Neural progenitor cell (in vitro differentiated cells): ENCODE results near the gene CORO6. TPM values are rescaled to one million over a fixed set of nuclear protein-coding genes. Genes with fewer than 3 reads are reported as not detected.

Experiments
- DNase-seq: peaks from one replicate; pipeline ENCODE4 v3.0.0-alpha.2; 2016; ENCODE audit warnings: low spot score
- H2AFZ ChIP-seq: fragments of 200-600 bp; sonication (generic); replicated peaks from 2 replicates; pipeline ENCODE4 v1.6.1; 2016; ENCODE audit warnings: antibody characterized with exemption
- H3F3A ChIP-seq: fragments of 200-600 bp; sonication (generic); 2 replicates; pipeline ENCODE4 v1.6.1; 2016; ENCODE audit warnings: antibody characterized with exemption, low read depth
- H3K27ac ChIP-seq: fragments of 200-600 bp; sonication (generic); 2 replicates; pipeline ENCODE4 v1.5.1; 2016; ENCODE audit warnings: mild to moderate bottlenecking
- H3K27me3 ChIP-seq: fragments of 200-600 bp; sonication (generic); 2 replicates; pipeline ENCODE4 v1.6.1; 2016; ENCODE audit warnings: mild to moderate bottlenecking, moderate library complexity
- H3K36me3 ChIP-seq: fragments of 200-600 bp; sonication (generic); 2 replicates; pipeline ENCODE4 v1.5.1; 2016
- H3K4me1 ChIP-seq: fragments of 200-600 bp; sonication (generic); 2 replicates; pipeline ENCODE4 v1.6.1; 2016; ENCODE audit warnings: mixed run types
- H3K4me2 ChIP-seq: fragments of 200-600 bp; sonication (generic); 2 replicates; pipeline ENCODE4 v1.6.1; 2016
- H3K4me3 ChIP-seq: fragments of 200-600 bp; sonication (generic); 2 replicates; pipeline ENCODE4 v1.5.1; 2016
- H3K79me2 ChIP-seq: fragments of 200-600 bp; sonication (generic); 2 replicates; pipeline ENCODE4 v1.6.1; 2016; ENCODE audit warnings: low read depth
- H3K9ac ChIP-seq: fragments of 200-600 bp; sonication (generic); 2 replicates; pipeline ENCODE4 v1.6.1; 2016
- H3K9me3 ChIP-seq: fragments of 200-600 bp; sonication (generic); 2 replicates; pipeline ENCODE4 v1.5.1; 2016; ENCODE audit warnings: low read depth
- H4K20me1 ChIP-seq: fragments of 200-600 bp; sonication (generic); 2 replicates; pipeline ENCODE4 v1.6.1; 2016; ENCODE audit warnings: low read depth
- H3K27ac Mint-ChIP-seq: 3 replicates; pipeline ENCODE4 v1.8.0; 2021; ENCODE audit warnings: mixed read lengths
- H3K27me3 Mint-ChIP-seq: 2 replicates; pipeline ENCODE4 v1.8.0; 2022; ENCODE audit warnings: low read depth, mild to moderate bottlenecking, inconsistent platforms, moderate library complexity, mixed read lengths; ENCODE audit not compliant: insufficient read depth
- H3K36me3 Mint-ChIP-seq: 3 replicates; pipeline ENCODE4 v1.8.0; 2021; ENCODE audit warnings: mixed read lengths
- H3K4me1 Mint-ChIP-seq: 3 replicates; pipeline ENCODE4 v1.8.0; 2021; ENCODE audit warnings: mixed read lengths
- H3K4me3 Mint-ChIP-seq: 3 replicates; pipeline ENCODE4 v1.8.0; 2021; ENCODE audit warnings: mild to moderate bottlenecking, moderate library complexity, mixed read lengths
- H3K9me3 Mint-ChIP-seq: 3 replicates; pipeline ENCODE4 v1.8.0; 2020; ENCODE audit warnings: mixed read lengths
- CTCF ChIP-seq: fragments of 200-600 bp; sonication (generic); IDR thresholded peaks from 2 replicates; pipeline ENCODE4 v1.5.1; 2017; ENCODE audit warnings: antibody characterized with exemption, mild to moderate bottlenecking
- EZH2 ChIP-seq: fragments of 200-600 bp; sonication (generic); IDR thresholded peaks from 2 replicates; pipeline ENCODE4 v1.6.1; 2017; ENCODE audit warnings: antibody characterized with exemption, mild to moderate bottlenecking, moderate library complexity
- EZH2phosphoT487 ChIP-seq: fragments of 200-600 bp; sonication (generic); IDR thresholded peaks from 2 replicates; pipeline ENCODE4 v1.6.1; 2017; ENCODE audit warnings: antibody characterized with exemption
- total RNA-seq: library from RNA; depleted of rRNA; stranded (reverse); fragments of >200 nt; gene quantifications from 2 replicates; pipeline ENCODE4 v1.2.3, GENCODE V29; 2015; ENCODE audit warnings: low replicate concordance

CORO6 gene
- total RNA-seq, 1 donor from 2014 or later = 3.9 TPM

- no peaks in the 10 kb centered on the region for H4K20me1 ChIP-seq
- no peak overlapping the region for H3K4me3 Mint-ChIP-seq
- H3K27ac Mint-ChIP-seq = no peak overlapping the region
These were observed 45.3 kb upstream of the CORO6 start for GRCh38 chr17:29667969-29668368.

GRCh38 chr17:29665481-29665810, 42.7 kb upstream of the CORO6 start:
- no peak for TF ChIP-seq CTCF
- TF ChIP-seq EZH2 = no peak
- no peak for TF ChIP-seq EZH2phosphoT487
- Histone ChIP-seq H3K36me3 (no peaks in the 10 kb centered on the region), H3K27ac (no peak overlapping the region), H3K9ac (no peak overlapping the region), H3K27me3 (no peaks in the 10 kb centered on the region), H3K4me1 (peaks cover 8% of the 10 kb centered on the region), H3K79me2 (no peaks in the 10 kb centered on the region), H4K20me1 (no peaks in the 10 kb centered on the region), H3F3A (no peaks in the 10 kb centered on the region), H2AFZ (no peak overlapping the region), H3K9me3 (no peaks in the 10 kb centered on the region), H3K4me3 (no peak overlapping the region), H3K4me2 (no peak overlapping the region)
- Mint-ChIP-seq H3K9me3 (no peaks in the 10 kb centered on the region), H3K36me3 (peaks cover 26% of the 10 kb centered on the region), H3K4me3 (no peak overlapping the region), H3K27ac (no peak overlapping the region), H3K27me3 (peaks cover 3% of the 10 kb centered on the region), H3K4me1 (no peaks in the 10 kb centered on the region)
- DNase-seq = no peak

More at GRCh38 chr17:29667969-29668368, 45.3 kb upstream of the CORO6 start:
- no peaks in the 10 kb centered on the region for H3K9me3 ChIP-seq
- peaks cover 6% of the 10 kb centered on the region for H3K4me1 ChIP-seq
- DNase-seq = no peak
- H3K9me3 Mint-ChIP-seq = no peaks in the 10 kb centered on the region
- H3K27me3 ChIP-seq = no peaks in the 10 kb centered on the region
- H3K79me2 ChIP-seq = no peaks in the 10 kb centered on the region
- H3K36me3 ChIP-seq = no peaks in the 10 kb centered on the region
- H3K27ac ChIP-seq = no peak overlapping the region
- peaks cover 9% of the 10 kb centered on the region for H3K4me1 Mint-ChIP-seq
- TF ChIP-seq CTCF (no peak), EZH2 (no peak), EZH2phosphoT487 (no peak)
- no peak overlapping the region for H2AFZ ChIP-seq
- no peak overlapping the region for H3K4me3 ChIP-seq
- H3K4me2 ChIP-seq = no peak overlapping the region
- H3F3A ChIP-seq = no peaks in the 10 kb centered on the region
- H3K36me3 Mint-ChIP-seq = peaks cover 28% of the 10 kb centered on the region
- H3K9ac ChIP-seq = no peak overlapping the region
- H3K27me3 Mint-ChIP-seq = peaks cover 2% of the 10 kb centered on the region

GRCh38 chr17:29664743-29665480, 42.2 kb upstream of the CORO6 start:
- no peak for DNase-seq
- no peak overlapping the region for H3K27ac ChIP-seq
- no peak overlapping the region for H2AFZ ChIP-seq
- Mint-ChIP-seq H3K4me1 (no peaks in the 10 kb centered on the region), H3K4me3 (no peak overlapping the region), H3K36me3 (peaks cover 28% of the 10 kb centered on the region), H3K9me3 (no peaks in the 10 kb centered on the region), H3K27ac (no peak overlapping the region), H3K27me3 (peaks cover 3% of the 10 kb centered on the region)
- H4K20me1 ChIP-seq = no peaks in the 10 kb centered on the region
- H3K79me2 ChIP-seq = no peaks in the 10 kb centered on the region
- no peaks in the 10 kb centered on the region for H3K36me3 ChIP-seq
- H3F3A ChIP-seq = no peaks in the 10 kb centered on the region
- no peak overlapping the region for H3K4me3 ChIP-seq
- TF ChIP-seq EZH2 (no peak), EZH2phosphoT487 (no peak), CTCF (no peak)
- H3K9me3 ChIP-seq = no peaks in the 10 kb centered on the region
- H3K27me3 ChIP-seq = no peaks in the 10 kb centered on the region
- no peak overlapping the region for H3K9ac ChIP-seq
- peaks cover 8% of the 10 kb centered on the region for H3K4me1 ChIP-seq
- H3K4me2 ChIP-seq = no peak overlapping the region
